Mucosa of descending colon (tissue), 3 donors: ENCODE data around the gene TMEM154. TPM values are rescaled to one million over a fixed set of nuclear protein-coding genes. Genes with fewer than 3 reads are reported as not detected.

ENCODE experiments used
- ATAC-seq: fragments of 200-7000 bp; cut with Tn5 transposase; one replicate; pipeline ENCODE4 v1.9.1; 2020; ENCODE audit warnings: mild to moderate bottlenecking, moderate library complexity
- DNase-seq, 3 donors: peaks; one replicate each; pipeline ENCODE4 v3.0.0-alpha.2; 2020
- H3K36me3 ChIP-seq: fragments of 200-600 bp; one replicate; pipeline ENCODE4 v1.8.0; 2021; ENCODE audit warnings: low read depth, mild to moderate bottlenecking
- H3K4me1 ChIP-seq: fragments of 200-600 bp; one replicate; pipeline ENCODE4 v1.8.0; 2021; ENCODE audit warnings: low read depth, mild to moderate bottlenecking
- H3K4me3 ChIP-seq: fragments of 200-600 bp; one replicate; pipeline ENCODE4 v1.8.0; 2021; ENCODE audit warnings: mild to moderate bottlenecking
- H3K9me3 ChIP-seq: fragments of 200-600 bp; one replicate; pipeline ENCODE4 v1.8.0; 2021; ENCODE audit warnings: mild to moderate bottlenecking
- intact Hi-C, 2 donors: fragments of 100-400 bp; cut with DNase I in 1 of 2; cut with micrococcal nuclease in 1 of 2; formaldehyde crosslinking; loops; one replicate each; pipeline versions ENCODE4 v1.11.0 to v1.11.1; 2022; cut with DNase I, micrococcal nuclease
- total RNA-seq, 3 donors: library from RNA; stranded (reverse); fragmentation: NEBNext Ultra II Directional in 2 of 3; extraction: Animal tissue kit (Norgen Biotek cat#: 25700) in 2 of 3; gene quantifications; one replicate each; pipeline versions ENCODE4 v1.2.1 to v1.2.4, GENCODE V29; 2021 to 2023
- TF ChIP-seq, protein P1 (sequence below): fragments of 200-600 bp; IDR thresholded peaks from one replicate; pipeline ENCODE4 v1.8.0; 2022; ENCODE audit warnings: antibody characterized with exemption, mild to moderate bottlenecking
- donor health status: DM: no; HTN: no; CAD: no; lungs with moderate emphysema.
- donor health status: DM: no; HTN: no; CAD: no.
- donor health status: DM: no; HTN: yes; CAD: no.

The TMEM154 gene
- total RNA-seq, 3 donors from 2014 or later = 1.5 to 6.5 (median 1.8) TPM

GRCh38 chr4:152630324-152630723, 49.5 kb downstream of the TMEM154 start:
- Histone ChIP-seq H3K36me3 (no peaks in the 10 kb centered on the region), H3K9me3 (no peaks in the 10 kb centered on the region), H3K4me3 (no peak overlapping the region), H3K4me1 (no peaks in the 10 kb centered on the region)
- TF ChIP-seq, protein P1, sequence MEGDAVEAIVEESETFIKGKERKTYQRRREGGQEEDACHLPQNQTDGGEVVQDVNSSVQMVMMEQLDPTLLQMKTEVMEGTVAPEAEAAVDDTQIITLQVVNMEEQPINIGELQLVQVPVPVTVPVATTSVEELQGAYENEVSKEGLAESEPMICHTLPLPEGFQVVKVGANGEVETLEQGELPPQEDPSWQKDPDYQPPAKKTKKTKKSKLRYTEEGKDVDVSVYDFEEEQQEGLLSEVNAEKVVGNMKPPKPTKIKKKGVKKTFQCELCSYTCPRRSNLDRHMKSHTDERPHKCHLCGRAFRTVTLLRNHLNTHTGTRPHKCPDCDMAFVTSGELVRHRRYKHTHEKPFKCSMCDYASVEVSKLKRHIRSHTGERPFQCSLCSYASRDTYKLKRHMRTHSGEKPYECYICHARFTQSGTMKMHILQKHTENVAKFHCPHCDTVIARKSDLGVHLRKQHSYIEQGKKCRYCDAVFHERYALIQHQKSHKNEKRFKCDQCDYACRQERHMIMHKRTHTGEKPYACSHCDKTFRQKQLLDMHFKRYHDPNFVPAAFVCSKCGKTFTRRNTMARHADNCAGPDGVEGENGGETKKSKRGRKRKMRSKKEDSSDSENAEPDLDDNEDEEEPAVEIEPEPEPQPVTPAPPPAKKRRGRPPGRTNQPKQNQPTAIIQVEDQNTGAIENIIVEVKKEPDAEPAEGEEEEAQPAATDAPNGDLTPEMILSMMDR = no peak
- intact Hi-C loops = no loop called here
- no peak for ATAC-seq
- DNase-seq = no peak

GRCh38 chr4:152629908-152630307, 49.9 kb downstream of the TMEM154 start:
- no peaks in the 10 kb centered on the region for H3K9me3 ChIP-seq
- TF ChIP-seq, protein P1 = no peak
- H3K4me1 ChIP-seq = no peaks in the 10 kb centered on the region
- H3K36me3 ChIP-seq = no peaks in the 10 kb centered on the region
- intact Hi-C loops = no loop called here
- no peak overlapping the region for H3K4me3 ChIP-seq
- no peak for ATAC-seq
- DNase-seq = no peak

DNA sequence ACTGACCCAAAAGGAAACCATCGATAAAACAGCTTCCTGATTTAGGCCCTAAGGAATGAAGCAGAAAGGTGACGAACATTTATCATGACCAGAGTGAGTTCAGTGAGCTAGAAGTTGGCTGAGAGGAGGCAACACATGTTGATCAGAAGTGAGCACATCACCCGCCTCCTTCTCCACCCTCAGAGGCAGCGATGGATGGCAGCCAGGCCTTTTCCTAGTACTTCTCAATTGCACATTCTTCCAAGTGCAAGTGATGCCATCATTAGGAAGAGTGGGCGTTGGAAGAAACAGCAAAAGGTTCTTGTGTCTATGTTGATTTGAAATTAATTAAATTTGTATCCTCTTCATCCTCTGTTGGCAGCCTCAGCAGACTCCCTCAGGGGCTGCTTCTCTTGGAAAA, 51.7 kb downstream of the TMEM154 start:
- ATAC-seq = no peak
- DNase-seq = no peak
- Histone ChIP-seq H3K36me3 (no peaks in the 10 kb centered on the region), H3K4me1 (no peaks in the 10 kb centered on the region), H3K9me3 (no peaks in the 10 kb centered on the region), H3K4me3 (no peak overlapping the region)
- intact Hi-C loops = no loop called here
- TF ChIP-seq, protein P1 = no peak

GRCh38 chr4:152626790-152627189, 53.0 kb downstream of the TMEM154 start:
- intact Hi-C loops = no loop called here
- H3K9me3 ChIP-seq = no peaks in the 10 kb centered on the region
- TF ChIP-seq, protein P1 = no peak
- no peak for DNase-seq
- H3K36me3 ChIP-seq = no peaks in the 10 kb centered on the region
- H3K4me1 ChIP-seq = no peaks in the 10 kb centered on the region
- no peak for ATAC-seq
- no peak overlapping the region for H3K4me3 ChIP-seq

GRCh38 chr4:152620915-152621314, 58.9 kb downstream of the TMEM154 start:
- H3K9me3 ChIP-seq = no peaks in the 10 kb centered on the region
- H3K4me1 ChIP-seq = no peaks in the 10 kb centered on the region
- TF ChIP-seq, protein P1 = no peak
- no peak for ATAC-seq
- DNase-seq = no peak
- no peaks in the 10 kb centered on the region for H3K36me3 ChIP-seq
- intact Hi-C loops = no loop called here
- H3K4me3 ChIP-seq = no peak overlapping the region

DNA sequence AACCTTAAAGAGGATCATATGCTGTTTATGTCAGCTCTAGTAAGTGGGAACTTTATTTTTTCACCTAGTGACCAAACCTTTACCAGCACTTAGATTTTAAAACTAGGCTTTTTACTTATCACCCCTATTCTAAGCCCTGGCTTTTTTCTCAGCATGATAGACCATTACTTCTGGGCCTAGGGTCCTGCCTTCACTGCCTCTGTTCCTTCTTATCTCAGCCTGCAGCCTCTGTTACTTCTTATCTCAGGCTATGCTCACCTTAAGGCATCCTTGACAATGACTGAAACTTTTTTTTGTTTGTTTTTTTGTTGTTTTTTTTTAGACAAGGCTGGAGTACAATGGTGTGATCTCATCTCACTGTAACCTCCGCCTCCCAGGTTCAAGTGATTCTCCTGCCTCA, 59.6 kb downstream of the TMEM154 start:
- H3K9me3 ChIP-seq = no peaks in the 10 kb centered on the region
- H3K4me3 ChIP-seq = no peak overlapping the region
- no peaks in the 10 kb centered on the region for H3K36me3 ChIP-seq
- TF ChIP-seq, protein P1 = no peak
- no peak for DNase-seq
- H3K4me1 ChIP-seq = no peaks in the 10 kb centered on the region
- ATAC-seq = no peak
- intact Hi-C loops = no loop called here
